ENCODE results near the gene FBLL1.
"Not testable (repeated sequence)": the region's sequence is repeated elsewhere in the genome, so short reads cannot be mapped to it uniquely, and the experiment has no call there.

Gene FBLL1

GRCh38 chr5:168550656-168551055, 21.6 kb downstream of the FBLL1 start:
- H3K4me3 ChIP-seq (ENCODE audit: low read depth, low read length), result no peak overlapping the region

- no peak overlapping the region for H3K4me3 ChIP-seq (ENCODE audit: low read depth, low read length)
Measured at GRCh38 chr5:168552146-168552545, 23.0 kb downstream of the FBLL1 start.

GRCh38 chr5:168553377-168554130, 24.4 kb downstream of the FBLL1 start:
- H3K4me3 ChIP-seq (ENCODE audit: low read depth, low read length), result no peak overlapping the region

GRCh38 chr5:168557389-168557788, 28.3 kb downstream of the FBLL1 start:
- no peak overlapping the region for H3K4me3 ChIP-seq (ENCODE audit: low read depth, low read length)

- no peak overlapping the region for H3K4me3 ChIP-seq (ENCODE audit: low read depth, low read length)
Measured at GRCh38 chr5:168562279-168562678, 33.2 kb downstream of the FBLL1 start.

- no peak overlapping the region for H3K4me3 ChIP-seq (ENCODE audit: low read depth, low read length)
Measured at GRCh38 chr5:168563959-168564358, 34.9 kb downstream of the FBLL1 start.

GRCh38 chr5:168568738-168569137, 39.6 kb downstream of the FBLL1 start:
- H3K4me3 ChIP-seq (ENCODE audit: low read depth, low read length), result no peak overlapping the region

- no peak overlapping the region for H3K4me3 ChIP-seq (ENCODE audit: low read depth, low read length)
Measured at GRCh38 chr5:168570490-168571328, 41.6 kb downstream of the FBLL1 start.

GRCh38 chr5:168573663-168574062, 44.6 kb downstream of the FBLL1 start:
- not testable (repeated sequence) for H3K4me3 ChIP-seq (ENCODE audit: low read depth, low read length)

GRCh38 chr5:168574156-168574555, 45.1 kb downstream of the FBLL1 start:
- H3K4me3 ChIP-seq (ENCODE audit: low read depth, low read length), result not testable (repeated sequence)

GRCh38 chr5:168575391-168576372, 46.6 kb downstream of the FBLL1 start:
- no peak overlapping the region for H3K4me3 ChIP-seq (ENCODE audit: low read depth, low read length)

- peak overlapping the region; percentile 82 for H3K4me3 ChIP-seq (ENCODE audit: low read depth, low read length)
Measured at GRCh38 chr5:168578006-168578405, 48.9 kb downstream of the FBLL1 start.

GRCh38 chr5:168578538-168579487, 49.7 kb downstream of the FBLL1 start, which contains the start of gene PANK3:
Gene PANK3, minus strand, starts transcription at chr5:168579368. Its CDS starts 85 bp downstream, at chr5:168579283.
- peak within 1 kb of the TSS; percentile 82 for H3K4me3 ChIP-seq (ENCODE audit: low read depth, low read length)

- H3K4me3 ChIP-seq (ENCODE audit: low read depth, low read length), result peak overlapping the region; percentile 82
Measured at GRCh38 chr5:168579488-168580226, 50.6 kb downstream of the FBLL1 start.

GRCh38 chr5:168580227-168580508, 51.1 kb downstream of the FBLL1 start:
- H3K4me3 ChIP-seq (ENCODE audit: low read depth, low read length), result peak overlapping the region; percentile 48
